T follicular helper cell (primary cell): ENCODE measurements around the gene SPRED1.

Experiments
- DNase-seq: peaks from one replicate; pipeline ENCODE4 v3.0.0-alpha.2; 2020; ENCODE audit warnings: low read depth

SPRED1 gene

DNA sequence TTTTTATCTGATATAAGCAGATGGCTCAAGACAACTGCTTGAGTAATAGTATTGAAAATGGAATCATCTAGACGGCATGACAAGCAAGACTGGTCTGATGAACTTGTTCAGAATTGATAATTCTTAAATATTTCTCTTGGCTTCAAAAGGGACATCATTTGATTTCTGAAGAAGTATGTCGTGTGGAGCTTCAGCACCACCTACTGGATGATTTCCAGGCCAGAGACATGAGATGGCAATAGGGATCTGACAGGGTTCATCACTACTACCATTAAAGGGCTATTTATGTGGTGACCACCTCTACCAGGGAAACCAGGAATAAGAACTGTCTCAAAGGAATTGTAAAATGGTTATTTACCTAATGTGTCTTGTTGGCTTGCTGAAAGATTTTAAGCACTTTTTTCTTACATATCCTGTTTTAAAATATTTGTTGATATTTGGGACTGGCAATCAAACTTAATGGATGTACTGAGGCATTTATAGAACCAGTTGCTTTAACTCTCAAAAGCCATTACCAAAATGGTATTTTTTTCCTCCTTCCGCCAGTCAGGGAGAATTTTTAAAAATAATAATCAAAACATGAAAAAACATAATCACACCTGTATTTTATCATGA is 101.8 kb downstream of the SPRED1 start:
- peak; percentile 37 for DNase-seq

DNA sequence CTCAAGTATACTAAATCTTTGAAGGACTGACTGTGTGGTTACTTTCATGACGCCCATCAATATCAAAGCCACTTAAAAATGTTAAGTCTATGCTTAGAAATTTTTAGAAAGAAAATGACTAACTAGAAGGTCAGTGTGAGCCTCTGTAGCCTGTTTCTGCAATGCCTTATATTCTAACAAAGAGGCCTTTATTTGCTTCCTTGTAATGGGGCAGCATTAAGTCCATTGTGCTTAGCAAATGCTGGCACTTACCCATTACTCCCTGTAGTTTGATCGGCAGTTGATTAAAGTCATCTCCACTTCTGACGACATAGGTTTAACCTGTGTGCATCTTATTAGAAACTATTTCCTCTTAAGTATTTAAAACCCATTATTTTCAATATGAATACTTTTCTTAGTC is 109.7 kb downstream of the SPRED1 start:
- no peak for DNase-seq

DNA sequence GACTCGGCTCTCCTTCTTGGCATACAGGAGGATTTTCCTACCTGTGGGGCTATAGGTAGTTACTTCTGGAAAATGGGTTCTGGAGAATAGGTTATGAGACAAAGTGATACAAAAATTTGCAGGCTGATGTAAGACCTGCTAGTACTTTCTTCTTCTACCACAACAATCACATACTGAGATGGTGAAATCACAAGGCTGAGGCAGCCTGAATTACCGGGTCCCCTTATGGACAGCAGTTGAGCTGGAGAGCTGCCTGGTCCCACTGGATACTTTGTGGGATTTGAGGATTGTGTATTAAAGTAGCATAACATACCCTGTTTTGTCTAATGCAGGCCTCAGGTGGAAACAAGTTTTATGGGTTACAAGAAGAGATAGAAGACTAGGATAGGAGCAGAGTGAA is 114.8 kb downstream of the SPRED1 start:
- no peak for DNase-seq

DNA sequence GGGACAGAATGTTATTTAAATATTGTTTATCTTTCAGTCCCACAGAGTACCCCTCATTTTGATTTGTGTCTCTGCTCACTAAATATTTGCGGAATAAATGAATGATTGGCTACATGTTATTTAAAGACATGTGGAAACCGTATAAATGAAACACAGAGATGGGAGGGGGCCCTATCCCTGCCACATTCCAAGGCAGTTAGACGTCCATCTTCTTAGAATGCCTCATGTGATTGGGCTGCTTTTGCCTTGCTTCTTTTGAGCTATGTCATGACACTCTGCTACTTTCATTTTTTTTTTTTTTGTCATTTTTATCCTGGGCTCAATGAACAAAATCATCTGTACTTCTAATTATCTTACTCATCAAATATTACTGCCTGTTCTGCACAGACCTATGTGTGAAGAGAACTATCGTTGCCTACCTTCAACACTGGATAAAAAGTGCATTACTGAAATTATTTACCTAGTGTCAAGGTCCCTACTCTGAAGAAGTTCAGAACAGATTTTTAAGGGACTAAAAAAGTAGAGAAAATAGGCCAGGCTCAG is 117.4 kb downstream of the SPRED1 start:
- DNase-seq, result no peak

DNA sequence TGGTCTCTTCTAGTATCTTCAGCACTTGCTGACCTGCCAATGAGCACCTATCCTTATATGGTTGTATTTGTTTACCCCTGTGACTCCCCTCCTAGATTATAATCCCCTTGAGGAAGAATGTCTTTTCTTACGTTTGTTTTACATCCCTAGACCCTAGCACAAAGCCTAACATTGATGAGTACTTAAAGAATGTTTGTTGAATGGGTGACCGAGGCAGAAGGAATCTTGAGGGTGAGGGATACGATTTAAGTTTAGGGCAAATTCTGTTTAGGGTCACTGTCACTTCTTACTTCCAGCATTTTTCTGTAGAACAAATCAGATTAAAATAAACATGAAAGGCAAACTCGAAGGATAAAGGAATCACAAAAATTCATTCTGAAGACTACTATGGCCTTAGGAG is 120.4 kb downstream of the SPRED1 start:
- no peak for DNase-seq

DNA sequence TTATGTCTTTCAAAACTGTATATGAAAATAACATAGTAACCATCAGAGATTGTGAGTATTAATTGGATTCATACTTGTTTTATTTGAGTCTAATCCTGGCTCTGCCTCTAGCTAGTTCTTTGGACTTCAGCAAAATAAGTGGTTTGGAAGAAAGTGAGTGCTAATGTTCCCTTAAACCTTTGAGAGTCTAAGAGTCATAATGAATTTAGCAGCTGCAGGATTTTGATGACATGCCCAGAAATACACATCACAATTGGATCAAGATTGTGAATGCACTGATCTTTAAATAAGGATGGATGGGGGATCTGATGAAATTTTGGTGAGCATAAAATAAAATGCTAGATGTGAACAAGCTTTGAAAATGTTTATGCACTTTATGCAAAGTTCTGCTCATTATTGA is 121.4 kb downstream of the SPRED1 start:
- no peak for DNase-seq

DNA sequence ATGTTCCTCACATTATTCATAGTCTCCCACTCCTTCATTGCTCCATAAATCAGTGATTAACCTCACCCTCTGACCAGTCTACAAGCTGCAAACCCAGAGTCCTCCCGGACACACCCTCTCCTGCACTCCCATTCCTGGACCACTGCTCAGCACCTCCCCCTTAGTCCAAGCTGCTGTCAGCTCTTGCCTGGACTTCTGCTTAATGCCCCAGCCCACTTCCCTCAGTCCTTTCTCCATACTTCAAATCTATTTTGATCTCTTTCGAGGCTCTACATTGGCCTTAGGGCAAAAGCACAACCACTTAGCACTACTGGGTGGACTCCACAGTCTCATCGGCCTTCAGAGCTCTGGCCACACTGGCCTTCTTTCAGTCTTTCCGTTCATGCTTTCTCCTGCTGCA is 121.9 kb downstream of the SPRED1 start:
- no peak for DNase-seq

DNA sequence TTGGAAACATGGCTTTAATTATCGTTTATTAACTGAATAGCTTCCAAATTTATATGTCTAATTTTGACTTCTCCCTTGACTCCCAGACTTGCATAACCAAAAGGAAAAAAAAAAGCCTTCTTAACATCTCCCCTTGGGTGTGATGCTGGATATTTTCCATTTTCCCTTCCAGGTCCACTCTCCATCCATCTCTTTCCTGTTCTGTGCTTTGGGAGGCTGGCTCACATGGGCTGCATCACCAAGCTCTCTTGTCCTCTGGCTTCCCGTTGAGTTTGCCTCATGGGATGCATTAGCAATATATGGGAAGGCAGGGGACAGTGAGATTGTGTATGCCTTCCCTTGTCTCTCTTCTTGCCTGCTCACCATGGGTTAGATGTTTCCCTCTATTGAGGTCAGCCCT is 123.4 kb downstream of the SPRED1 start:
- no peak for DNase-seq

DNA sequence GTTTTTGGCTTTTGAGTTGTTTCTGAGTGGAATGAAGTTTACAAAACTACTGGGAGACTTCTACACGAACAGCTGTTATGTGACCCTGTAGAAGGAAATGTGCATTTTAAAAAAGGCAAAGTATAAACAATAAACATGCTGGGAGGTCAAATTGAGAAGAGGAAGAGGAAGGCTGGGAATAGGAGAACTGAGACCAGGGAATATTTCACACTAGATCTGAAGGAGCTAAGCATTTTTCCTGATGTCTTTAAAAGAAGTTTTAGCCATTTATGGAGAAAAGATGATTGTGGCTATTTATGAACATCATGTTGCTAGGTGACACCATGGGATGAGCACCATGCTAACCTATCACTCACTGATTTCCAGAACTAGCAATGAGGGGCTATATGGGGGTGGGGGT is 125.0 kb downstream of the SPRED1 start:
- no peak for DNase-seq

DNA sequence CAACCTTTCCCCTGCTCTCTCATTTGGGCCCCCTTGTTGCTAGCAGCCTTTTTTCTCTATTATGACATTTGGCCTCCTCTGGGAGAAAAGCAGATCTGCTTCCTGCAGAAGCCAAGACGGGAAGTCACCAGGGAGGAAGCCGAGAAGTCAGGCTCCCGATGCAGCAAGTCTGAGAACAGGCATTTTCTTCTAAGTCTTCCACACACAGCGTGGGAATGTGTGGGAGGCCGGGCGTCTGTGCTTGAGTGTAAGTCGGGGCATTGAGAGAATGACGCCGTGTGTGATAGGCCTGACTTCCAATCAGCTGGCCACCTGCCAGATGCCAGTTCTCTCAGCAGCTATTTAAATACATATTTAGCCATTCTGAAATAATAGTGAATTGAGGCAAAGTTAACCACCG is 125.5 kb downstream of the SPRED1 start:
- DNase-seq, result no peak

DNA sequence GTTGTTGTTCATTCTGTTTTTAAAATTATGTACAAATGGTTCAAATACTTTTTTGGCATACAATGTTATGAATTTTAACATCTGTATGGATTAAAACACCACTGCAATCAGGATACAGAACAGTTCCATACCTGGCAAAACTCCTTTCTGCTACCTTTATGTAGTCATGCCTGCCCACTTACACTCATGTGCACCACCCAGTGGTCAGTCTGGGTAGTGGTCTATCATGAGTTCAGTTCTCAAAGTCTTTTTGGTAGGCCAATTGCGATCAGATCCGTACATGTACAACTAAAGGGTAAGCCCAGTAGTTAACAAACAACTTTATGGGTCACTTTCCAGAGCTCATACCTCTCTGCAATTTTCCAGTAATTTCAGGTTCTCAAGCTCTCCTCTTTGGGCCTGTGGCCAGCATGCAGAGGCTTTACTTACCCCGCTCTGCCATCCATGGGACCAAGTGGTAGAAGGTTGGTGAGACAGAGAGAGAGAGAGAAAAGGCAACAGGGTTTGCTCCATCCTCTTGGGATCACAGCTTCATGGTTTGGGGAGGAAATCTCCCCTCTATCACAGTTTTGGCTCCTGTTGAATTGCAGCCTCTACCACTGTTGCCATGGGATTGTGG is 137.4 kb downstream of the SPRED1 start:
- peak; percentile 38 for DNase-seq

DNA sequence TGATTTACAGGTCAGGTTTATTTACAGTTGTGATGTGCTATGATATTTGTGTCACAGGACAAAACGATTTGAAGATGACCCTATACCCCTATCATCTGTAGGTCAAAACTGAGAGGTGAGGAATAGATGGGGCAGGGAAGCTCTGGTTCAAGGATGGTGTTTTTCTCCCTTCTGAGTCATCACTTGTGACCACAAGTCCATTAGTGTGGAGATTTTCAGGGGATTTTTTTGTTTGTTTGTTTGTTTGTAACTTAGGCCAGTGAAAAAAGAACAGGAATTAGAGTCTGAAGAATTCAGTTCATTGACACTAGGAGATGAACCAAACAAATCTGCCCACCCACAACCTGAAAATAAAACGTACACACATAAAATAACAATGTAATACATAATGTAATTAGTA is 138.6 kb downstream of the SPRED1 start:
- DNase-seq, result no peak

DNA sequence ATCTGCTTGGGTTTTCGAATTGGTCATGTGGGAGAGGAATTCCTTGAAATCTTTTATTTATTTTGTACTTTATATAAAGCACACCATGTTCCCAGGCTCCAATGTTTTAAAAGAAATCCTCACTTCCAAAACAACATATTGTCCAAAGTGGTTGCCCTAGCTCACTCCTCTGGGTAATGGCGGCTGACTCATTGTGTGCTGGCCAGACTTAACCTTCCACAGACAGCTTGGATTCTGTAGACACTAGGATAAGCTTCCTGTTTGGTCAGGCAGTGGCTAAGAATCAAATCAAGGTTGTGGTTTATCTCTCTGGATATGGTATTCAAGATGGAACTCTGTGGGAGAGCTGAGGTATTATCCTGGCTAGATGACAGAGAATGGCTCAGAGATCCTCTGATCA is 145.5 kb downstream of the SPRED1 start:
- no peak for DNase-seq

DNA sequence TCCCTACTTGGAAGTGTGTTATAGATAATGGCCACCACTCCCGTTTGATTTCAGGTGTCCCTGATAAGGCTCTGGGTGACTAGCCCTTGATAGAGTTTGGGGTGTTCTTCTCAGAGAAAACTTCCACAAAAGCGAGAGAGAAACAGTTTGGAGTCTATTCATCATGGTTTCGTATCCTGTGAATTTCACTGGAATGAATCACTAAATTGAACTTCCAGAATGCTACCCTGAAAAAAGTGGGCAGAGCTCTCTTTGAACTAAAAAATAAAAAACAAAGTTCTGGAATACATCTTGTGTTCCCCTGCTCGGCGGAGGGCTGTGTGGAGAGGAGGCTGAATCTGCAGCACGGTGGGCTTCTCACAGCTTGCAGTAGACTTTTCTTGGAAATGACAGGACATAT is 148.5 kb downstream of the SPRED1 start:
- no peak for DNase-seq

DNA sequence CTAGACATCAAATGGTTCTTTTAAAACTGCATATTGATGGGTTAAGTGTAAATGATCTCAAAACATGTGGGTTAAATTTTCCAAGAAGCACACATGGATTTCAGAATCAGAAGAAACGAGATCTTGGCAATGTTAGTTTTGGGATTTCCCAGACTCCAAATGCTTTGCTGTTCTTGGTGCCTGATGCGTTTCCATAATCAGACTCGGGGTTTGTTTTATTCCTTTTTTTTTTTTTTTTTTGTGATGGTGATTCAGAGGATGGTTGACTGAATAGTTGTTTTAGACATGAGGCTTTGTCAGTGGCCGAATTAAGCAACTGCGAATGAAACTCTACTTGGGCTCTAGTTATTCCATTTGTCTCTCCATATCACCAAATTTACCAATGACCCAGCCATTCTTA is 149.1 kb downstream of the SPRED1 start:
- DNase-seq, result no peak

DNA sequence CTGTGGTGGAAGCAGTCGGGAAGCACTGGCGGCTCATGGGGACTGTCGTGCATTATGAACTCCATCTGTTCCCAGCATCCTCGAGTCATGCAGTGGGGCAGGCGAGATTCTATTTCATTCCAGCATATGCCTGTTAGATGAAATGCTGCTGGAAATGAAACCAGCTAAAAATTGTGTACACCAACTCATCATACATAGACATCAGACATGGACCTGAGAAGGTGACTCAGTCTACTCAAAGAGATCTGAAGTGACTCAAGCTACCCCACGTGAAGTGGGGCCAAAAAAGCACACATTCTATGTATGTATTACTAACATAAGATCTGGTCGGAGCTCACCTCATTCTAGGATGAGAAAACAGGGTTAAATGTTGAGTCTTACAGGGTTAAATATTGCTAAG is 153.8 kb downstream of the SPRED1 start:
- no peak for DNase-seq
